GM19438 (cell line): ENCODE results near the gene EXOC6B.

ENCODE experiments used
- ATAC-seq: cut with Tn5 transposase; IDR thresholded peaks from one replicate; pipeline ENCODE4 v1.9.1; 2021; ENCODE audit warnings: low read depth; ENCODE audit not compliant: unreplicated experiment

Gene EXOC6B

GRCh38 chr2:72745679-72746368, 80.0 kb downstream of the EXOC6B start:
- no peak for ATAC-seq

GRCh38 chr2:72744049-72744448, 81.8 kb downstream of the EXOC6B start:
- no peak for ATAC-seq

DNA sequence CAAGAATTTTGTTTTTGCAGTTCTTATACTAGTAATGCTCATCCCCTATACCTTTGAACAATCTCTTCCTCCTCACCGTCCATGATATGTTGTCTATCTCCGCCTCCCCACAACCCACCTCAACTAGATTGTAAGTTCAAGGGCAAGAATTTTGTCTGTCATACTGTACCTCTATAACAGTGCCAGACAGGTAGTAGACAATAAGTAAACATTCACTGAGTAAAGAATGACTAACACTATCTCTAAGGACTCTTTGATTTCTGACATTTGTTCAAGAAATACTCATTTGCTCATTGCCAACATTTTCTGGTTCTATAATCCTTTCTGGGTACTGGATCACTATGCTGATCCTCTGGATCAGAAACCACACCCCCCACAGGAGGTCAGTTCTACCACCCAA, 82.4 kb downstream of the EXOC6B start:
- no peak for ATAC-seq

DNA sequence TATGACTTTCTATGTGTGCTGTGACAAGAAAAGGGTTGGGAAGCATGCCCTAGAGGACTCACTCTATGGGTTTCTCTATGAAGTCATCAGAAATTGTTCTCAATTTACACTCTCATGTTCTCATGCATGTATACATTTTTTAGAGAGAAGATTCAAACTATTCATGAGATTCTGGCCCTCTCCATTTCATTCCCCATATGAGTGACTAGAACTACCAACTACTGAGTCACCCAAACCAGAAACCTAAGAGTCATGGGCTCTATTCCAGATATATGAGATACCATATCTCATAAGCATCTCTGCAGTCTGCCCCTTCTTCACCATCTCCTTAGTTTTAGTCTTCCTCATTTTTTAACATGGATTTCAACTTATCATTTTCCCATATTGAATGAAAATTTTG, 87.7 kb downstream of the EXOC6B start:
- no peak for ATAC-seq

- no peak for ATAC-seq
These were observed 91.4 kb downstream of the EXOC6B start for GRCh38 chr2:72734432-72734831.

DNA sequence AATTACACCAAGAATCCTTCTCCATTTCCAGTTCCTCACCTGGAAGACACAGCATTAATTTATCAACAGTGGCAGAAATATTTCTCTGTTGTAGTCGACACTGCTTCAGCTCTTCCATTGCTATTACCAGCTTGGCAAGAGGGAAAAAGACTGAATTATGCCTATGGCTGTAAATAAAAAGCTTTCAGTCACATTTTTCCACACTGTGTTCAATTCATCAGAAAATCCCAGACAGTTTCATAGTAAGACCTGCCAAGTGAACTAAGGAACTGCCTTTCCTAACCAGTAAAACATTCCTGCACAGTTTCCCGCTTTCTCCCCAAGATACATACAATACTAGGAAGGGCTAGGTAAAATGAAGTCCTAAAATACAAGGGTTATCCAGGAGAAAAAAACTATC, 94.7 kb downstream of the EXOC6B start:
- ATAC-seq, result no peak

GRCh38 chr2:72727356-72727755, 98.5 kb downstream of the EXOC6B start:
- ATAC-seq, result no peak

DNA sequence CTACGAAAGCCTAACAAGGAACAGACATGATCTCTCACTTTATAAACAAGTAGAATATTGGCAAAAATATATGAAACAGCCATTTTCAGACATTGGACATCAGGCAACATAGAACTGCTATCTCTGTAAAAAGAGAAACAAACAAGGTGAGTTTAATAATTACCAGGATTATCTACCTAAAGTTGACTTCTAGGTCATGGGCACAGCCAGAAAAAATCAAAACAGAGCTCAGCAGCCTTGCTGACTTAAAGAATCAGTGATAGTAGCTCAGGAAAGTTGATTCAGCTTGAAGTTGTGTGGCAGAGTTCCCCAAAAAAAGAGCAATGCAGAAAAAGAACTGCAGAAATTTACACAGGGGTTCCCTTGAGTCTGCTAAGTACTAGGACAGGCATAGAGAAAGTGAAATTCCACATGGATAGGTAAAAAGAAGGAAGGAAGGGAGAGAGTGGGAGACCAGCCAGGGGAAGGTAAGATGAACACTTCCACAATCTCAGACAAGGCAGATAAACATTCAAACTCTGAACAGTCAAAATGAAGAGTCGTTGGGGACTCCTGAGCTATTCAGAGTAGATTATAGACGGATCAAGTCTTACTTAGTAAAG, 102.0 kb downstream of the EXOC6B start:
- no peak for ATAC-seq

DNA sequence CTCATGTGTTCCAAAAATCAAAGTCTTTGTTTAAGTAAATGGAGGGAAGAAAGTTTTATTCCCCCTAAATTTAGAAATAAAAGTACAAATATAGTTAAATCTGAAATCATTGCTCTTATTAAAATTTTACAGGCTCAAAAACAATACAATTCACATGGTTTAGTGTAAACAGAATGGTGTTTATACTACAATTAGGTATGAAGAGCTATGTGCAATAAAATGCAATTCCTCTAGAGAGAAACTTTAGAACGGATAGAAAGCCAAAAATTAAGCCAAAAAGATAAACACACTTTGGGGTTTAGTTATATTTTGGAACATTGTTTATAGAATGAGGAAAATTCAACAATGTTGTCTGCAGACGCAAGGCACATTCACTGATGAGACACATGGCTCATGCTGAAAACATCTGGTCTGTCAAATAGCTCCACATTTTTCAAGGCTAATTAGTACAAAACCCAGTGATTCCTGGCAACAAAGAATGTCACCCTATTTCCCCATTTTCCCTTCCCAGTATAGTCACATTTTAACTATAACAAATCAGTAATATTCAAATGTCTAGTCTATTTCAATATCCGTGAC, 103.3 kb downstream of the EXOC6B start:
- no peak for ATAC-seq

- no peak for ATAC-seq
These were observed 106.4 kb downstream of the EXOC6B start for GRCh38 chr2:72719416-72719815.

- ATAC-seq, result no peak
These were observed 107.0 kb downstream of the EXOC6B start for GRCh38 chr2:72718876-72719275.

- no peak for ATAC-seq
These were observed 109.2 kb downstream of the EXOC6B start for GRCh38 chr2:72716601-72717000.

DNA sequence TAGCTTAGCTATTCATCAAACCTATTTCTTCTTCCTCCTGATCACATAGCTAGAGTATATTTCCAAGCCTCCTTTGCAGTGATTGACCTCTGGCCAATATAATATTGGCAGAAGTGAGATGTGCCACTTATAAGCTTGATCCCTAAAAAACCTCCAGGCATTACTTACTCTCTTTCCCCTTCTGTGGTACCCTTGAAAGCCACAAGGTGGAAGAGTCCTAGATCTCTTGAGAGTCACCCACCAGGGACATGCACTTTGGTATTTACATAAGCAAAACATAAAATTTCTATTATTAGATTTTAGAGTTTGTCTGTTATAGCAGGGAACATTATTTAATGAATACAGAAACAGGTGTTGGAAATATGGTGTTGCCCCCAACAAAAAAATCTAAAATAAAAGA, 112.0 kb downstream of the EXOC6B start:
- no peak for ATAC-seq

DNA sequence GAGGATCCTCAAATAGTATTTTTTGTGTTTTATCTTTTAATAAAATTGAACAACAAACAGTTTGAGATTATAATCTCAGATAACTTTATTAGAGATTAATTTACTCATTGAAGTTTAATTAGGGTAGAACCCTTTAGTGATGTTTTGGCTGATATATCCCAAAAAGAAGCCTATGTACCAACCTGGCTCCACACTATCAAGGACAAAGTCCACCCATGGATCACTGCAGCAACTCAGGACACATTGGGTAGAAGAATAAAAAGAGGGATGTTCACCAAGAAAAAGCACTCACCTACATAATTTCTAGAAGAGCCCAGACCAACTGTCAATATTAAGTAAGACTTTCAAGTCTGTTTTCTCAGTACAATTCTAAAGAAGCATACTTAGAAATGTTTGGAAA, 112.9 kb downstream of the EXOC6B start:
- no peak for ATAC-seq

GRCh38 chr2:72712304-72712703, 113.5 kb downstream of the EXOC6B start:
- ATAC-seq, result no peak

DNA sequence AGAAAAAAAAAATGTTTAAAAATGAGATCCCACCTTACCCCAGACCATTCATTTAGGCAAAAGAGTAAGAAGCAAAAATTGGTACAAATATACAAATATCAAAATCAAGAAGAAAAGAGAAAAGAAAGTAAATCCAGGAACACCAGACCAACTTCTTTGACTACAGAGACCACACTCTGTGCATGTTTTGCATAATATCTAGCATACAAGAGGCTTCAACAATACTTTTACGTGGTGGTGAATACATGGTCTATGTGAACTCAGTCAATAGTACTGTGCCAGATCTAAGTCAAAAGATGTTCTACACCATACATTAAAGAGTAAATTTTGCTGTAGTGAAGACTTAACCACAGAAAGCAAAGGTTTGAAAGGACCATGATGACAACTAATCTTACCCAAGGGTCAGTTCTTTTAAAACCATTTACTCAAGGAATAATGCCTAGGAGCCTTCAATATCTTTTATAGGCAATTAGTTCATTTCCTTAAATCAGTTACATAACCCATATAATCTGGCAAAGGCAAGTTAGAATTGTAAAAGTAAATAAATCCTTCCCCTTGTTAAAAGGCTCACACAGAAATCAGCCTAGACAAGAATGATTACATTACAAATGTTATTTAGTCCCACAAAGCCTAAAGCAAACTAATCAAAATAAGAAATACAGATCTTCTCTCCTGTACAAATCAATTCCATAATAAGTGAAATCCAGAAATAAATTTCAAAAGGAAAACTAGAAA, 115.2 kb downstream of the EXOC6B start:
- ATAC-seq, result no peak

DNA sequence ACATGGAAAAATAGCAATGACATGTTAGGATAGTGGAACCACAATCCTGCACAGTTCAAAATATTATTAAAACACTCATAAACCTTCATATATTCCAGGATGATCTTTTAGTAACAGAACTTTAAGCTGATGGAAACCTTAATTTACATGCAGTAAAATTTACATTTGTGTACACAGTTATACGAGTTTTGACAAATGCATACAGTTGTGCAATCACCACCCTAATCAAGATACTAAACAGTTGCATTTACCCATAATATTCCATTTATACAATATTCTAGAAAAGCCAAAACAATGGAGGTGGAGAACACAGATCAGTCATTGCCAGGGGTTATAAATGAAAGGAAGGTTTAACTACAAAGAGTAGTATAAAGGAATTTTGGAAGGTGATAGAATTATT, 117.6 kb downstream of the EXOC6B start:
- no peak for ATAC-seq

DNA sequence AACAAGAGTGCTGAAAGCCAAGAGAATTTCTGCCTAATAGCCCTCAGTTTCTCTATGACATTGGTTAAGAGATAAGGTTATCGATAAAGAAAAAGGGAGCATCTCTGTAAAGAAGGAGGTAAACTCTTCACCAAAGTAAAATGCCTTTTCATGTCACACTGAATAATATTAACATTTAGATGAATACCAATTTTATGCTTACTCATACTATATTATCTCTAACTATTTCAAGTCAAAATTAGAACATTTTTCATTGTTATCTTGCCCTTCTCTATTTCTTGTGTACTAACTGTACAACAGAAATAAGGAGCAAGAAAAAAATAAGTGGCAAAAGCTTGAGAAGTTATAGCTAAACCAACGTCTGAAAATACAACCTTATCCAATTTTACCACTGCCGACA, 127.5 kb downstream of the EXOC6B start:
- ATAC-seq, result no peak

DNA sequence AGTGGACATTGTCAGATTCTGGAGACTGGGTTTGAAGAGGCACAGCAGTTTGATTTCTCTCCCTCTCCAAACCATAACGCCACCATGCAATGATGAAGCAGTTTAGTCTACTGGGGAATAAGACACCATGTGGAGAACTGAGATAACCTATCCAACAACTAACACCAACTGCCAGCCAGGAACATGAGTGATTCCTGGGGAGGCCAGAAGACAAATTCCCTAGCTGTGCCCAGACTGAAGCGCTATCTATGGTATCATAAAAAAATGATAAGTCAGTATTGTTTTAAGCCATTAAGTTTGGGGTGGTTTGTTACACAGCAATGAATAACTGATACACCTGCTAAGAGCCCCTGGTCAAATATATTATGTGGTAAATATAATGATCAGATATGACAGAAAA, 129.3 kb downstream of the EXOC6B start:
- ATAC-seq, result no peak

DNA sequence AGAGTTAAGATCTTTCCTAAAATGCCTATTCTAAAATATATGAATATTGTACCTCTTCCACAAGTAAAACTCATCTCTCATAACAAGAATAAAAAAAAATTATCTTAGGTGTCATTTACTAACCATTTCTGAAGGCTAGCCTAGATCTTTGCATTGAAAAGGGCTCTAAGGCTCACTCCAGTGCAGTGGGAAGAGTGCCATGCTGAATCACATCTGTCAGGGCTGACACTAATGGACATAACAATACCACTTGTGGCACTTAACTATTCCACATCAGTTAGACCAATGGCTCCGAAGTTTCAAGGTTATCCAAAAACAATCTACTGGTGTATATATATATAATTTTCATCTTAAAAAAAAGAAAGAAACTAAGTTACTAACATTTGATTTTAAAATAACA, 130.2 kb downstream of the EXOC6B start:
- ATAC-seq, result no peak

DNA sequence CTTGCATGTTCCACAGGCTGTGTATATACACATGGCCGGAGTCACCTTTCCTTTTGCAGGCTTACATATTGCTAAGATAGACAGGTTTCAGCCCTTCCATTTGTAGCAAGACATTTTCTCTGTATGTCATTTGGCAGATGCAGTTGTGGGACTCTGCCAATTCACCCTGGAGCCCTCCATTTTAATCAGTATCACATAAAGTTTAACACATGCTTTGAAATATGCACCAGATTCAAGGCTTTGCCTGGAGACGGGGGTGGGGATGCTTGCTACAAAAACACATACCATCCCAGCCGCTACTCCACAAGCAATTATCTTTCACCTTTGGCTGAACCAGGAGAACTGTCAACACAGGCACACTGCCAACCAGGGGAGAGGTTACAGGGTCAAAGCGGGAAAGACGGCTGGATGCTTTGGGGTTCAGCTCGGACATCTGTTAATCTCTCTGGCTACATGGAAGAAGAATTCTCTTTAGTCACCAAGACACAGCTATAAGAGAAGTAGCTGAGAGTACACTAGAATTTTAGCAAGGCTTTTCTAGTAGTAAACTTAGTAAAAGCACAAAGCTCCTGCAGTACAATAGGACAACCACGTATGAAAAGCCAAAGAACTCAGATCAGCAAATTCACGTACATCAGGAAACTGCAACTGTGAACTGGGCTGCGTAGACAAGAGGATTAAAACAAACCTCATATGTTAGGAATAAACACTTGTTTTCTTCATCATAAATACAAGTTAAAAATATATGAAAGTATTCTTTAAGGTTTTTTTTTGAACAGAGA, 130.9 kb downstream of the EXOC6B start:
- ATAC-seq, result no peak
